GM19438 (cell line): Measurements from ENCODE around the gene RPRD1B.

ENCODE experiments used
- ATAC-seq: cut with Tn5 transposase; IDR thresholded peaks from one replicate; pipeline ENCODE4 v1.9.1; 2021; ENCODE audit warnings: low read depth; ENCODE audit not compliant: unreplicated experiment

Gene RPRD1B

GRCh38 chr20:38067717-38068365 lies 34.3 kb downstream of the RPRD1B start:
- ATAC-seq, result no peak

- no peak for ATAC-seq
These were observed 39.4 kb downstream of the RPRD1B start for GRCh38 chr20:38072898-38073297.

- no peak for ATAC-seq
These were observed 39.9 kb downstream of the RPRD1B start for GRCh38 chr20:38073307-38074071.

GRCh38 chr20:38075161-38075998 lies 41.8 kb downstream of the RPRD1B start:
- no peak for ATAC-seq

GRCh38 chr20:38076548-38076947 lies 43.0 kb downstream of the RPRD1B start:
- no peak for ATAC-seq

- ATAC-seq, result no peak
These were observed 44.5 kb downstream of the RPRD1B start for GRCh38 chr20:38078084-38078483.

GRCh38 chr20:38079353-38079752 lies 45.8 kb downstream of the RPRD1B start:
- ATAC-seq, result no peak

GRCh38 chr20:38081575-38081974 lies 48.0 kb downstream of the RPRD1B start:
- ATAC-seq, result no peak

- ATAC-seq, result no peak
These were observed 49.3 kb downstream of the RPRD1B start for GRCh38 chr20:38082894-38083293.

- no peak for ATAC-seq
These were observed 49.9 kb downstream of the RPRD1B start for GRCh38 chr20:38083338-38084048.

- ATAC-seq, result no peak
These were observed 50.9 kb downstream of the RPRD1B start for GRCh38 chr20:38084425-38084951.

GRCh38 chr20:38085026-38085425 lies 51.5 kb downstream of the RPRD1B start:
- no peak for ATAC-seq

- ATAC-seq, result no peak
These were observed 56.0 kb downstream of the RPRD1B start for GRCh38 chr20:38089500-38089899.

- no peak for ATAC-seq
These were observed 56.5 kb downstream of the RPRD1B start for GRCh38 chr20:38090061-38090460.

- no peak for ATAC-seq
These were observed 58.1 kb downstream of the RPRD1B start for GRCh38 chr20:38091441-38092216.

- ATAC-seq, result no peak
These were observed 58.8 kb downstream of the RPRD1B start for GRCh38 chr20:38092260-38092857.

GRCh38 chr20:38092915-38093314 lies 59.4 kb downstream of the RPRD1B start:
- ATAC-seq, result no peak

GRCh38 chr20:38093641-38094077 lies 60.1 kb downstream of the RPRD1B start:
- no peak for ATAC-seq

- peak; percentile 51 for ATAC-seq
These were observed 60.9 kb downstream of the RPRD1B start for GRCh38 chr20:38094373-38094891.
